HepG2 (cell line): ENCODE results near the gene GPC6. TPM values are rescaled to one million over a fixed set of nuclear protein-coding genes. Genes with fewer than 3 reads are reported as not detected.
A peak's percentile ranks its signal among the peaks of the same experiment; 100 is the strongest.

Experiments used
- ATAC-seq: fragments of 200-7000 bp; cut with Tn5 transposase; 3 replicates; pipeline ENCODE4 v1.9.1; 2020; ENCODE audit warnings: mild to moderate bottlenecking, moderate library complexity
- BruUV-seq: library from RNA; stranded (reverse); fragments of 400-500 nt; replicated peaks from 2 replicates; lab custom pipeline; 2021; lab: Mats Ljungman, UMichigan
- CTCF ChIA-PET: fragments of 300-600 bp; formaldehyde crosslinking; extraction: SDS; loops from one replicate; lab custom pipeline; 2021; ENCODE audit warnings: low total read pairs, inconsistent platforms, low intra/inter-chr PET ratio; lab: Yijun Ruan, JAX
- POLR2A ChIA-PET: fragments of 350-600 bp; sonication (Branson Sonifier 250); formaldehyde crosslinking; loops from one replicate; lab custom pipeline; 2020; ENCODE audit warnings: antibody characterized with exemption, inconsistent platforms; lab: Yijun Ruan, JAX
- DNase-seq: peaks from one replicate; pipeline ENCODE4 v3.0.0-alpha.2; 2015; ENCODE audit warnings: low spot score
- FAIRE-seq: peaks from 3 replicates; lab custom pipeline; 2011; peaks lifted over from hg19 to GRCh38; lab: Jason Lieb, UNC
- H2AFZ ChIP-seq: one replicate; pipeline ENCODE4 v1.6.1; 2011; ENCODE audit warnings: low read length, inconsistent platforms
- H3K27ac ChIP-seq: fragments of 300-600 bp; 3 replicates; pipeline ENCODE4 v1.8.0; 2011; ENCODE audit warnings: mixed run types, mild to moderate bottlenecking, mixed read lengths, low read length, inconsistent platforms; ENCODE audit not compliant: insufficient read depth; ENCODE audit errors: extremely low read length
- H3K27me3 ChIP-seq, 2 experiments: fragments of 200-600 bp in 1 of 2; 2 replicates in 1 of 2; 3 replicates in 1 of 2; pipeline versions ENCODE4 v1.6.0 to v1.8.0; 2011; ENCODE audit warnings: low read length in 2 of 2, mild to moderate bottlenecking in 2 of 2, moderate library complexity in 2 of 2, inconsistent platforms in 1 of 2; ENCODE audit not compliant: insufficient read depth in 2 of 2, control insufficient read depth in 1 of 2
- H3K36me3 ChIP-seq, 2 experiments: fragments of 200-600 bp in 1 of 2; replicated peaks in 1 of 2; 2 replicates in 1 of 2; 3 replicates in 1 of 2; pipeline versions ENCODE4 v1.5.1 to v1.8.0; 2011; ENCODE audit warnings: low read length in 2 of 2, inconsistent platforms in 1 of 2; ENCODE audit not compliant: insufficient read depth in 2 of 2, control insufficient read depth in 1 of 2
- H3K4me1 ChIP-seq: 2 replicates; pipeline ENCODE4 v1.5.1; 2012; ENCODE audit warnings: low read length, inconsistent platforms; ENCODE audit not compliant: insufficient read depth
- H3K4me2 ChIP-seq: 2 replicates; pipeline ENCODE4 v1.6.0; 2011; ENCODE audit warnings: low read depth, low read length, inconsistent platforms
- H3K4me3 ChIP-seq, 3 experiments: fragments of 200-600 bp in 1 of 3; sonication (generic), shearing (Covaris generic) in 1 of 3; replicated peaks in 1 of 3; 2 replicates each; pipeline ENCODE4 v1.5.1; 2011 to 2016; ENCODE audit warnings: low read length in 3 of 3, inconsistent platforms in 2 of 3, low read depth in 2 of 3, mild to moderate bottlenecking in 2 of 3, control low read depth in 1 of 3, mixed read lengths in 1 of 3; ENCODE audit not compliant: insufficient read depth in 1 of 3
- H3K79me2 ChIP-seq: one replicate; pipeline ENCODE4 v1.6.1; 2011; ENCODE audit warnings: low read length, inconsistent platforms; ENCODE audit not compliant: insufficient read depth
- H3K9ac ChIP-seq: 2 replicates; pipeline ENCODE4 v1.6.0; 2011; ENCODE audit warnings: mild to moderate bottlenecking, low read depth, low read length, inconsistent platforms; ENCODE audit not compliant: insufficient read depth
- H3K9me3 ChIP-seq: 2 replicates; pipeline ENCODE4 v1.5.1; 2012; ENCODE audit warnings: mild to moderate bottlenecking, low read length
- H4K20me1 ChIP-seq: 2 replicates; pipeline ENCODE4 v1.6.0; 2011; ENCODE audit warnings: inconsistent platforms, mild to moderate bottlenecking, low read length, moderate library complexity; ENCODE audit not compliant: insufficient read depth
- ETS1 ChIP-seq: sonication (generic); formaldehyde crosslinking; IDR thresholded peaks from 2 replicates; pipeline ENCODE4 v1.4.0; 2020; ENCODE audit warnings: missing genetic modification reagents
- HINFP ChIP-seq: sonication (generic); formaldehyde crosslinking; IDR thresholded peaks from 2 replicates; pipeline ENCODE4 v1.4.0; 2020; ENCODE audit warnings: low read depth, mild to moderate bottlenecking, missing genetic modification reagents
- MTA3 ChIP-seq: sonication (generic); formaldehyde crosslinking; IDR thresholded peaks from 2 replicates; pipeline ENCODE4 v1.4.0; 2020; ENCODE audit warnings: missing genetic modification reagents
- NR3C1 ChIP-seq: sonication (generic); formaldehyde crosslinking; IDR thresholded peaks from 2 replicates; pipeline ENCODE4 v1.4.0; 2020; ENCODE audit warnings: missing genetic modification reagents
- PHF20 ChIP-seq: sonication (generic); formaldehyde crosslinking; IDR thresholded peaks from 2 replicates; pipeline ENCODE4 v1.5.0; 2020; ENCODE audit warnings: mild to moderate bottlenecking, missing genetic modification reagents
- ZUFSP ChIP-seq: sonication (generic); formaldehyde crosslinking; IDR thresholded peaks from 2 replicates; pipeline ENCODE4 v1.9.0; 2021; ENCODE audit warnings: missing genetic modification reagents, mild to moderate bottlenecking, borderline replicate concordance
- WGBS: methylation state at CpG from one replicate; pipeline ENCODE4 v1.1.6; 2017; ENCODE audit warnings: low lambda C conversion rate; 5-methylcytosine and 5-hydroxymethylcytosine counted together
- in situ Hi-C: cut with HindIII; loops from 2 replicates; pipeline ENCODE4 v1.10.0; 2017; ENCODE audit warnings: low pct_unique_long_range_greater_than_20kb; ENCODE audit not compliant: extremely low pct_ligation_motif_present
- intact Hi-C: fragments of 100-400 bp; cut with micrococcal nuclease; formaldehyde crosslinking; loops from one replicate; pipeline ENCODE4 v1.10.0; 2022; ENCODE audit not compliant: unreplicated experiment
- polyA plus RNA-seq, 8 experiments: library from polyadenylated mRNA; depleted of rRNA in 3 of 8; stranded (reverse) in 7 of 8; unstranded in 1 of 8; fragments of >200 nt; fragmentation: Illumina TruSeq in 4 of 8; extraction: Trizol in 4 of 8; gene quantifications; 2 replicates each; pipeline versions ENCODE4 v1.2.1 to v1.2.3, GENCODE V29; 2011 to 2016; ENCODE audit warnings: low read depth in 4 of 8, missing spikeins in 1 of 8, mixed read lengths in 1 of 8; ENCODE audit not compliant: insufficient read depth in 1 of 8
- total RNA-seq, 5 experiments: library from RNA; depleted of rRNA; stranded (reverse); fragments of >200 nt; fragmentation: Illumina TruSeq; extraction: Trizol; gene quantifications; 2 replicates each; pipeline ENCODE4 v1.2.3, GENCODE V29; 2016; ENCODE audit warnings: low read depth in 1 of 5

The GPC6 gene
- total and polyA plus RNA-seq, 2 of the 13 experiments (the other 11 are each of a cell fraction or from before 2014, with no cell fraction given) = 24.5 to 33.9 TPM

DNA sequence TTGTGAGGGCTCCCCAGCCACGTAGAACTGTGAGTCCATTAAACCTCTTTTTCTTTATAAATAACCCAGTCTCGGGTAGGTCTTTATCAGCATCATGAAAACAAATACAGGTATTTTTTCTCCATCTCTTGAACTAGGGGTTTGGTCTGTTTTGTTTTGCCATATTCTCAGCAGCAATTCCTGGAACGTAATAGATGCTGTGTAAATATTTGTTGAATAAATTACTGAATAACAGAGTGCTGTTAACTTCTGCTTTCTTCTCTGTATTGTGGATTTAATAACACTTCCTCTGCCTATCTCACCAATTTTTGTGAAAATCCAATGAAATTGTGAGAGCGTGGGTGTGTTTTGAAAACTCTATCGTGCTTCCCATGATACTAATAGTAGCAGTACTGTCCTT, 823.4 kb downstream of the GPC6 start:
- intact Hi-C loops = no loop called here
- Histone ChIP-seq H2AFZ (no peak overlapping the region), H3K9ac (no peak overlapping the region), H3K4me1 (peaks cover 10% of the 10 kb centered on the region; the same call in 1 of the 2 replicates), H3K36me3 (no peaks in the 10 kb centered on the region), H3K27ac (no peak overlapping the region), H3K79me2 (no peaks in the 10 kb centered on the region), H3K4me3 (no peak overlapping the region), H3K4me2 (no peak overlapping the region), H3K27me3 (no peaks in the 10 kb centered on the region), H3K9me3 (no peaks in the 10 kb centered on the region), H4K20me1 (no peaks in the 10 kb centered on the region)
- TF ChIP-seq PHF20 (no peak), ZUFSP (CRISPR knock-in tag) (no peak), NR3C1 (CRISPR knock-in tag) (no peak), MTA3 (CRISPR knock-in tag) (no peak), HINFP (no peak), ETS1 (CRISPR knock-in tag) (no peak)
- ChIA-PET CTCF (no interaction called here), POLR2A (no interaction called here)
- no peak for FAIRE-seq
- no TSS peak for BruUV-seq
- peak; percentile 2 for DNase-seq
- in situ Hi-C loops = no loop called here
- ATAC-seq = no peak
- WGBS = 71% methylated on average over 5 of the region's 5 CpGs
